ENCODE results near the gene WNT8B. TPM values are rescaled to one million over a fixed set of nuclear protein-coding genes. Genes with fewer than 3 reads are reported as not detected.

Gene WNT8B, protein sequence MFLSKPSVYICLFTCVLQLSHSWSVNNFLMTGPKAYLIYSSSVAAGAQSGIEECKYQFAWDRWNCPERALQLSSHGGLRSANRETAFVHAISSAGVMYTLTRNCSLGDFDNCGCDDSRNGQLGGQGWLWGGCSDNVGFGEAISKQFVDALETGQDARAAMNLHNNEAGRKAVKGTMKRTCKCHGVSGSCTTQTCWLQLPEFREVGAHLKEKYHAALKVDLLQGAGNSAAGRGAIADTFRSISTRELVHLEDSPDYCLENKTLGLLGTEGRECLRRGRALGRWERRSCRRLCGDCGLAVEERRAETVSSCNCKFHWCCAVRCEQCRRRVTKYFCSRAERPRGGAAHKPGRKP
- not detected for total RNA-seq
- long read RNA-seq: 0 reads

- intact Hi-C loops (cut with micrococcal nuclease): no loop called here
- ATAC-seq: no peak
- DNase-seq: no peak
Observed at GRCh38 chr10:100462709-100463108, at the start of gene WNT8B. Gene WNT8B, plus strand, starts transcription at chr10:100463009. Its CDS starts 160 bp downstream, at chr10:100463169.

GRCh38 chr10:100413173-100413572, 49.6 kb upstream of the WNT8B start:
- no peak for ATAC-seq
- intact Hi-C loops (cut with micrococcal nuclease): no loop called here

DNA sequence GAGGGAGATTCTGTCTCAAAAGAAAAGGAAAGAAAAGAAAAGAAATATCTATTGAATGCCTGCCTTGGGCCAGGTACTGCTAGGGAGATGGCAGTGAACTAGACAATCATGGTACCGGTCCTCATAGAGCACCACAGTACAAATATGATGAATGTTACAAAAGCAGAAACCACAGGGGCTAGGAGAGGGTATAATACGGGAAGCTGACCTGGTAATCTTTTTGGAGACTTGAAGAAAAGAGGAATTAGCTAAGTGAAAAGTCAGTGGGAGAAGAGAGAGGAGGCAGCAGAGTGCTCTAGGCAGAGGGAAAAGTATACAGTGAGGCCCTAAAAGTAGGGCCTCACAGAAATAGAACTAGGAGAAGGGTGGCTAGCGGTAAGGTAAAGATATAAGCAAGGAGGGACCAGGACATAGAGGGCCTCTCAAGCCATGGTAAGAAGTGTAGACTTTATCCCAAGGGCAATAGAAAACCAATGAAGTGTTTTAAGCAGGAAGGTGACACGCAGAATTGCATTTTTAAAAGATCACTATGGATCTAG, 42.8 kb upstream of the WNT8B start:
- DNase-seq: no peak
- intact Hi-C loops (cut with micrococcal nuclease): no loop called here
- no peak for ATAC-seq

More at GRCh38 chr10:100413173-100413572, 49.6 kb upstream of the WNT8B start:
- DNase-seq: no peak

GRCh38 chr10:100427374-100427773, 35.4 kb upstream of the WNT8B start:
- ATAC-seq (no peak), DNase-seq (no peak)
- intact Hi-C loops (cut with micrococcal nuclease): no loop called here

DNA sequence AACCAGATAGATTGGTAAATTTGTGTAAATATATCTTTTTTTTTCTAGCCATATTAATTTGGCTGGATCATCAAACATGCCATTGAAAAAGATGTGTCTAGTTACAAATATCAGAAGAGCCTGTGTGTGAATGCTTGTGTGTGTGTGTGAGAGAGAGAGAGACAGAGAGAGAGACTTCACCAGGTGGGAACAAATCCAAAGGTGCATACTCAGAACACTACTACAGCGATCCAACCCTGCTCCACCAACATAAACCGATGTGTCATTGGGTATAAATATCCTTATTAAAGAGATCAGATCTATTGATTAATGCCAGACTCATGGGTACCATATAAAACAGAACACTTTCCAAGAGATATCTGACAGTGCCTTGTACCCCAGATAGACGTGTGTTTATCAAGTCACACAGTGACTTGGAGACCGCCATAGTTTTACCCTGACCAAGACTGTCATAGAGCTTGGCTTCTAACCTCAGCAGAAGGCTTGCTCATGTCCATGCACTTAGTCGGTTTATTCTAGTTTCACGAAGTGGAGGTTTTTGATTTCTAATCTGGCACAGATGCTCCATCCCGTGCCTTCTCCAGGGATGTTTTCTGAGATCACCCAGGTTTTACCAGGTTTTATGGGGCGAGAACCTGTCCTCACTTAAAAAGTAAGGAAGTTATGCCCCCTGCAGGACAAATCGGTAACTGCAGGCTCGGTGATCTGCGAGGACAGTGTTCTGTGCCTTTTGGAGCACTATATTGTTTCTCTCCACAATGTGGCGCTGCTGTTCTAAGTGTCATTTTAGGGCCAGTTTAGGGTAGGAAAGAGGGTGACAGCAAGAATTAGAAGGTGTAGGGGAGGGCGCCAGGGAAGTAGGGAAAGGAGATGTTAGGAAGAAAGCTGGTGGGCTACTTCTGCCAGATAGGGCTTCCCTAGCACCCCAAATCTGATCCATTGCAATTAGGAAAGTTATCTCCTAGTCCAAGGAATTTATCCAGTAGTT, 29.3 kb upstream of the WNT8B start:
- ATAC-seq: peak; percentile 93
- DNase-seq: peak; percentile 90
- intact Hi-C loops (cut with micrococcal nuclease): loop anchor here (2.0 kb wide), 1 partner anchor 99 kb away; no protein-coding TSS in a partner anchor

DNA sequence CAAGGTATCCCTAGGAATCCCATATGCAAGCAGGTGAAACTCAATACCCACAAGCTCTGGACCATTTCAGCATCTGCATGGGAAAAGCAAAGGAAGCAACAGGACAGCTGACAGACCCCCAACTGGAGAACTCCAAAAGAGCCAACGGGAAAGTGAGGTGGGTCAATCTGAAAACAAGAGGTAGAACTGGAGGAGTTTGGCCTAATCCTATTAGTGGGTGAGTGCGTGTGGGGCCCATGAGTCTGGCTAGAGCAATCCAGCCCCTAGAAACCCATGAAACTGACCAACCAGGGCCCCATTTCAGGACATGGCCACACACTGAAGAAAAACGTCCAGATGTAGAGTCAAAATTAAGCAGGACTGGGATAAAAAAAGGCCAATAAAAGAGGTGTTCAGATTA, 26.6 kb upstream of the WNT8B start:
- DNase-seq (no peak), ATAC-seq (no peak)
- intact Hi-C loops (cut with micrococcal nuclease): no loop called here

- DNase-seq (no peak), ATAC-seq (no peak)
- intact Hi-C loops (cut with micrococcal nuclease): no loop called here
Observed at GRCh38 chr10:100438674-100439315, 24.0 kb upstream of the WNT8B start.

GRCh38 chr10:100442548-100442947, 20.3 kb upstream of the WNT8B start:
- DNase-seq (no peak), ATAC-seq (no peak)
- intact Hi-C loops (cut with micrococcal nuclease): no loop called here

DNA sequence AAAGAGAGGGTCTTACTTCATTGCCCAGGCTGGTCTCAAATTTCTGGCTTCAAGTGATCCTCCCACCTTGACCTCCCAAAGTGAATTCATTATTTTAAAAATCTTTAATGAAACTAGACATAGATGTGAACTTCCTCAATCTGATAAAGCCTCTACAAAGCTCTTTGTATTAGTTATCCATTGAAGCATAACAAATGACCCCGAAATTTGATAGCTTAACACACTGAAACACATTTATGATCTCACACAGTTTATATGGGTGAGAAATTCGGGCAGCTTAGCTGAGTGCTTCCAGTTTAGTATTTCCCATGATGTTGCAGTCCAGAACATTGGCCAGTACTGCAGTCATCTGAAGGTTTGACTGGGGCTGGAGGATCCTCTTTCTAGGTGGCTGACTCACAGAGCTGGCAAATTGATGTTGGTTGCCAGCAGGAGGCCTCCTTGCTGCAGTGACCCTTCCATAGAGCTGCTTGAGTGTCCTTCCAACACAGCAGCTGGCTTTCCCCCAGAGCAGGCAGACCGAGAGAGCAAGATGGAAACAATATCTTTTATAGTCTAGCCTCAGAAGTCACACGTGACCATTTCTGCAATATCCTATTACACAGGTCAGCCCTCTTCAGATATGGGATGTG, 16.6 kb upstream of the WNT8B start:
- ATAC-seq (no peak), DNase-seq (no peak)
- intact Hi-C loops (cut with micrococcal nuclease): no loop called here

GRCh38 chr10:100447663-100448062, 15.1 kb upstream of the WNT8B start:
- intact Hi-C loops (cut with micrococcal nuclease): no loop called here
- DNase-seq: no peak
- ATAC-seq: no peak

- intact Hi-C loops (cut with micrococcal nuclease): no loop called here
- ATAC-seq (peak; percentile 28), DNase-seq (no peak)
Observed at GRCh38 chr10:100448951-100449350, 13.9 kb upstream of the WNT8B start.

GRCh38 chr10:100468322-100468721, 5.5 kb downstream of the WNT8B start:
- DNase-seq (no peak), ATAC-seq (no peak)
- intact Hi-C loops (cut with micrococcal nuclease): no loop called here

GRCh38 chr10:100468978-100469377, 6.2 kb downstream of the WNT8B start:
- intact Hi-C loops (cut with micrococcal nuclease): no loop called here
- ATAC-seq (no peak), DNase-seq (no peak)

GRCh38 chr10:100469756-100470155, 6.9 kb downstream of the WNT8B start:
- no peak for DNase-seq
- ATAC-seq: no peak
- intact Hi-C loops (cut with micrococcal nuclease): no loop called here

- intact Hi-C loops (cut with micrococcal nuclease): no loop called here
Observed at GRCh38 chr10:100470367-100470766, 7.6 kb downstream of the WNT8B start.

DNA sequence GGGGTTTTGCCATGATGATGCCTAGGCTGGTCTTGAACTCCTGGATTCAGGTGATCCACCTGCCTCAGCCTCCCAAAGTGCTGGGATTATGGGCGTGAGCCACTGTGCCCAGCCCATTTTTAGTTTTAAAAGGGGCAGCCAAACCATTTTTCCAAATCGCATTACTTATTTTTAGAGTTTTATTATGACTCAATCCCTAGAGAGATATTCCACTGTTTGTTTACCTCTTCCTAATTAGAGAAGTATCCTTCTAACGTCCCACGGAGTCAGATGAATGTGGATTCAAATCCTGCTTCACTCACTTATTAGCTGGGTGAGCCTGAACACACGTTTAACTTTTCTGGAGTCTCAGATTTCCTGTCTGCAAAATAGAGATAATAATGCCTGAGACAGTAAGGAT, 15.2 kb downstream of the WNT8B start:
- intact Hi-C loops (cut with micrococcal nuclease): no loop called here
- no peak for ATAC-seq
- no peak for DNase-seq

More at GRCh38 chr10:100470367-100470766, 7.6 kb downstream of the WNT8B start:
- ATAC-seq: no peak
- no peak for DNase-seq

DNA sequence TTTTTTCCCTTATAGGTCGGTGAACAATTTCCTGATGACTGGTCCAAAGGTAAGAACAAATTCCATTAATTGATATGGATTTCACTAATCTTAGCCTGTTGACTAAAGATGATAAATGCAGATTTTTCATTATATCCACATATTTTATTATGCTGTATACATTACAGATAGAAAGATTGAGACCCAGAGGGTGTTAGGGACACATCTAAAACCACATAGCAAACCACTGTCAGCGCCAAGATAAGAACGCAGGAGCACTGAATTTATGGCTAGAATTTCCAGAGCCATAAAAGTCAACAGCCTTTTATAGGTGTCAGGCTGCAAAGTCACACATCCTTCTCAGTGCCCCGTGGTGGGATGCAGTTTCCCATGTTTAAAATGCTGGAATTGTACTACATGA, 16.2 kb downstream of the WNT8B start:
- intact Hi-C loops (cut with micrococcal nuclease): no loop called here
- DNase-seq: no peak
- no peak for ATAC-seq

DNA sequence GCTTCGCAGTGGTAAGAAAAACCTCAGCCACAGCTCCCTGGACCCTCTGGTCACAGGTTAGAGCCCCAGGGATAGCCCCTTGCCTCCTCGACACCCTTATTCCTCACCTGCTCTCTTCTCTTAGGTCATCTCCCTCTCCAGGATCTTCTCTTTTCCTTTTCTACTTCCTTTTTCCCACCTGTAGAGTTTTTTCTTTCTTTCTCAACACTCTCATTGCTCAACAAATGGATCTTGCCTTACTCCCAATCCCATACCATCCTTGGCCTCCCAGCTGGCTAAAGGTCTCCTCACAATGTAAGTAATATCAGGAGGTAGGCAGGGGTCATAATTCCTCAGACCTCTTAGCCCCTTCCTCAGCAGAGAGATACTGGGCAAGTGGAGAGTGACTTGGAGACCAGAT, 17.2 kb downstream of the WNT8B start:
- intact Hi-C loops (cut with micrococcal nuclease): no loop called here
- no peak for DNase-seq

More for the DNA sequence above, 17.2 kb downstream of the WNT8B start:
- ATAC-seq: no peak
